HepG2 (cell line): Measurements from ENCODE around the gene MACROD2. TPM values are rescaled to one million over a fixed set of nuclear protein-coding genes. Genes with fewer than 3 reads are reported as not detected.

ENCODE experiments used
- ATAC-seq: fragments of 200-7000 bp; cut with Tn5 transposase; 3 replicates; pipeline ENCODE4 v1.9.1; 2020; ENCODE audit warnings: mild to moderate bottlenecking, moderate library complexity
- BruUV-seq: library from RNA; stranded (reverse); fragments of 400-500 nt; replicated peaks from 2 replicates; lab custom pipeline; 2021; lab: Mats Ljungman, UMichigan
- CTCF ChIA-PET: fragments of 300-600 bp; formaldehyde crosslinking; extraction: SDS; loops from one replicate; lab custom pipeline; 2021; ENCODE audit warnings: low total read pairs, inconsistent platforms, low intra/inter-chr PET ratio; lab: Yijun Ruan, JAX
- POLR2A ChIA-PET: fragments of 350-600 bp; sonication (Branson Sonifier 250); formaldehyde crosslinking; loops from one replicate; lab custom pipeline; 2020; ENCODE audit warnings: antibody characterized with exemption, inconsistent platforms; lab: Yijun Ruan, JAX
- DNase-seq: peaks from one replicate; pipeline ENCODE4 v3.0.0-alpha.2; 2015; ENCODE audit warnings: low spot score
- FAIRE-seq: peaks from 3 replicates; lab custom pipeline; 2011; peaks lifted over from hg19 to GRCh38; lab: Jason Lieb, UNC
- H2AFZ ChIP-seq: one replicate; pipeline ENCODE4 v1.6.1; 2011; ENCODE audit warnings: low read length, inconsistent platforms
- H3K27ac ChIP-seq: fragments of 300-600 bp; 3 replicates; pipeline ENCODE4 v1.8.0; 2011; ENCODE audit warnings: mixed run types, mild to moderate bottlenecking, mixed read lengths, low read length, inconsistent platforms; ENCODE audit not compliant: insufficient read depth; ENCODE audit errors: extremely low read length
- H3K27me3 ChIP-seq, 2 experiments: fragments of 200-600 bp in 1 of 2; 2 replicates in 1 of 2; 3 replicates in 1 of 2; pipeline versions ENCODE4 v1.6.0 to v1.8.0; 2011; ENCODE audit warnings: low read length in 2 of 2, mild to moderate bottlenecking in 2 of 2, moderate library complexity in 2 of 2, inconsistent platforms in 1 of 2; ENCODE audit not compliant: insufficient read depth in 2 of 2, control insufficient read depth in 1 of 2
- H3K36me3 ChIP-seq, 2 experiments: fragments of 200-600 bp in 1 of 2; replicated peaks in 1 of 2; 2 replicates in 1 of 2; 3 replicates in 1 of 2; pipeline versions ENCODE4 v1.5.1 to v1.8.0; 2011; ENCODE audit warnings: low read length in 2 of 2, inconsistent platforms in 1 of 2; ENCODE audit not compliant: insufficient read depth in 2 of 2, control insufficient read depth in 1 of 2
- H3K4me1 ChIP-seq: 2 replicates; pipeline ENCODE4 v1.5.1; 2012; ENCODE audit warnings: low read length, inconsistent platforms; ENCODE audit not compliant: insufficient read depth
- H3K4me2 ChIP-seq: 2 replicates; pipeline ENCODE4 v1.6.0; 2011; ENCODE audit warnings: low read depth, low read length, inconsistent platforms
- H3K4me3 ChIP-seq, 3 experiments: fragments of 200-600 bp in 1 of 3; sonication (generic), shearing (Covaris generic) in 1 of 3; replicated peaks in 1 of 3; 2 replicates each; pipeline ENCODE4 v1.5.1; 2011 to 2016; ENCODE audit warnings: low read length in 3 of 3, inconsistent platforms in 2 of 3, low read depth in 2 of 3, mild to moderate bottlenecking in 2 of 3, control low read depth in 1 of 3, mixed read lengths in 1 of 3; ENCODE audit not compliant: insufficient read depth in 1 of 3
- H3K79me2 ChIP-seq: one replicate; pipeline ENCODE4 v1.6.1; 2011; ENCODE audit warnings: low read length, inconsistent platforms; ENCODE audit not compliant: insufficient read depth
- H3K9ac ChIP-seq: 2 replicates; pipeline ENCODE4 v1.6.0; 2011; ENCODE audit warnings: mild to moderate bottlenecking, low read depth, low read length, inconsistent platforms; ENCODE audit not compliant: insufficient read depth
- H3K9me3 ChIP-seq: 2 replicates; pipeline ENCODE4 v1.5.1; 2012; ENCODE audit warnings: mild to moderate bottlenecking, low read length
- H4K20me1 ChIP-seq: 2 replicates; pipeline ENCODE4 v1.6.0; 2011; ENCODE audit warnings: inconsistent platforms, mild to moderate bottlenecking, low read length, moderate library complexity; ENCODE audit not compliant: insufficient read depth
- MAFF ChIP-seq: IDR thresholded peaks from 2 replicates; pipeline ENCODE4 v1.6.1; 2011; ENCODE audit warnings: low read depth, low read length, improper control_type of control experiment
- MAFK ChIP-seq, 2 experiments: IDR thresholded peaks in 1 of 2; conservative IDR thresholded peaks in 1 of 2; 2 replicates each; pipeline ENCODE4 v1.6.1; 2011; ENCODE audit warnings: improper control_type of control experiment in 2 of 2, low read length in 2 of 2
- ONECUT2 ChIP-seq: sonication (generic); formaldehyde crosslinking; IDR thresholded peaks from 2 replicates; pipeline ENCODE4 v1.4.0; 2020; ENCODE audit warnings: missing genetic modification reagents
- WGBS: methylation state at CpG from one replicate; pipeline ENCODE4 v1.1.6; 2017; ENCODE audit warnings: low lambda C conversion rate; 5-methylcytosine and 5-hydroxymethylcytosine counted together
- in situ Hi-C: cut with HindIII; loops from 2 replicates; pipeline ENCODE4 v1.10.0; 2017; ENCODE audit warnings: low pct_unique_long_range_greater_than_20kb; ENCODE audit not compliant: extremely low pct_ligation_motif_present
- intact Hi-C: fragments of 100-400 bp; cut with micrococcal nuclease; formaldehyde crosslinking; loops from one replicate; pipeline ENCODE4 v1.10.0; 2022; ENCODE audit not compliant: unreplicated experiment
- polyA plus RNA-seq, 8 experiments: library from polyadenylated mRNA; depleted of rRNA in 3 of 8; stranded (reverse) in 7 of 8; unstranded in 1 of 8; fragments of >200 nt; fragmentation: Illumina TruSeq in 4 of 8; extraction: Trizol in 4 of 8; gene quantifications; 2 replicates each; pipeline versions ENCODE4 v1.2.1 to v1.2.3, GENCODE V29; 2011 to 2016; ENCODE audit warnings: low read depth in 4 of 8, missing spikeins in 1 of 8, mixed read lengths in 1 of 8; ENCODE audit not compliant: insufficient read depth in 1 of 8
- total RNA-seq, 5 experiments: library from RNA; depleted of rRNA; stranded (reverse); fragments of >200 nt; fragmentation: Illumina TruSeq; extraction: Trizol; gene quantifications; 2 replicates each; pipeline ENCODE4 v1.2.3, GENCODE V29; 2016; ENCODE audit warnings: low read depth in 1 of 5
- TF ChIP-seq, protein P1 (sequence below): sonication (generic); formaldehyde crosslinking; IDR thresholded peaks from 2 replicates; pipeline ENCODE4 v1.8.0; 2022; ENCODE audit warnings: low read depth, missing genetic modification reagents

Gene MACROD2
- total and polyA plus RNA-seq, 2 of the 13 experiments (the other 11 are each of a cell fraction or from before 2014, with no cell fraction given): 0.13 to 0.51 TPM

DNA sequence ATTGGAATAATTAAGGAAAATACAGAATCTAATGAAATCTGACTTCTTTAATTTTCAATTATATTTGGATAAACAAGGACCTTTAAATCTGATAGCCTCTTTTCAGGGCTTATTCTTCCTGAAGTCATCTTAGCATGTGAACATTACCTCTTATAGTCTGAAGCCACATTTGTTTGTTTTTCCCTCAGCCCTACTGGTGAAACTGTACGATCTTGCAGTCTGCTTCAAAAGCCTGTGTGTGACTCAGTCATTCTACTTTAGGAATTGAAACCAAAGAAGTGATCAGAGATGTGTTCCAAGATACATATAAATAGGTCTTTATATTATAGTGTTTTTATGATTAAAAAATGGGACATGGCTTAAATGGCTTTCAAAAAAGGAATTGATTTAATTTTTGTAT, 67.5 kb downstream of the MACROD2 start:
- POLR2A ChIA-PET: no interaction called here
- Histone ChIP-seq H4K20me1 (no peaks in the 10 kb centered on the region), H3K79me2 (no peaks in the 10 kb centered on the region), H3K27me3 (no peaks in the 10 kb centered on the region), H3K4me2 (no peak overlapping the region), H2AFZ (no peak overlapping the region), H3K4me3 (no peak overlapping the region), H3K9me3 (no peaks in the 10 kb centered on the region), H3K27ac (no peak overlapping the region), H3K36me3 (no peaks in the 10 kb centered on the region), H3K4me1 (peaks cover 9% of the 10 kb centered on the region), H3K9ac (no peak overlapping the region)
- 2% methylated on average over 1 of the region's 1 CpG for WGBS
- FAIRE-seq (no peak), DNase-seq (no peak), ATAC-seq (no peak)
- CTCF ChIA-PET: no interaction called here
- in situ Hi-C loops (no loop called here), intact Hi-C loops (no loop called here)
- BruUV-seq: no TSS peak
- TF ChIP-seq, protein P1, sequence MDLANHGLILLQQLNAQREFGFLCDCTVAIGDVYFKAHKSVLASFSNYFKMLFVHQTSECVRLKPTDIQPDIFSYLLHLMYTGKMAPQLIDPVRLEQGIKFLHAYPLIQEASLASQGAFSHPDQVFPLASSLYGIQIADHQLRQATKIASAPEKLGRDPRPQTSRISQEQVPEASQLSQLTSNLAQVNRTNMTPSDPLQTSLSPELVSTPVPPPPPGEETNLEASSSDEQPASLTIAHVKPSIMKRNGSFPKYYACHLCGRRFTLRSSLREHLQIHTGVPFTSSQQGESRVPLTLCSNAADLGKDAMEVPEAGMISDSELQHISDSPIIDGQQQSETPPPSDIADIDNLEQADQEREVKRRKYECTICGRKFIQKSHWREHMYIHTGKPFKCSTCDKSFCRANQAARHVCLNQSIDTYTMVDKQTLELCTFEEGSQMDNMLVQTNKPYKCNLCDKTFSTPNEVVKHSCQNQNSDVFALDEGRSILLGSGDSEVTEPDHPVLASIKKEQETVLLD (CRISPR knock-in tag): no peak

DNA sequence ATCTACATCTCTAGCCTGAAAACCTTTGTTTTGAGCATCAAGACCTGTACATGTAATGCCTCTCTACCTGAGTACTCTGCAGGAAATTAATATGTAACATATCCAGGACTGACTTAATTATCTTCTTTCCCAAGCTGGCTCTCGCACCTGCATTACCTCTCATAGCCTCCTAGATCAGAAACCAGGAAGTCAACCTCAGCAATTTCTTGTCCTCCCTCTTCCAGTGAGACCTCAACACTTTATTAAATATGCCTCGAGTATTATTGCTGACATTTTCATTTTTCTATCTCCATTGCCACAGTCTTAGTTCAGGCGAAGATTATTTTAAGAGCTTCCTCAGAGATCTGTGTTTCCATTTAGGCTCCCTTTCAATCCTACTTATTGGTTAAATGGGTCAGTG, 69.0 kb downstream of the MACROD2 start:
- no peaks in the 10 kb centered on the region for H4K20me1 ChIP-seq
- no peaks in the 10 kb centered on the region for H3K79me2 ChIP-seq
- no peak for ATAC-seq
- no peak overlapping the region for H3K9ac ChIP-seq
- intact Hi-C loops (no loop called here), in situ Hi-C loops (no loop called here)
- H3K4me2 ChIP-seq: no peak overlapping the region
- DNase-seq: no peak
- TF ChIP-seq MAFK (conservative IDR thresholded peaks at IDR 0.05 in 1 of 2, IDR thresholded peaks at IDR 0.05 in 1 of 2; ENCODE audit: low read length in 2 of 2): peak; percentile 84 to 88
- no peak for TF ChIP-seq ONECUT2 (CRISPR knock-in tag)
- peak; percentile 81 for TF ChIP-seq MAFF
- FAIRE-seq: no peak
- POLR2A ChIA-PET: no interaction called here
- BruUV-seq: no TSS peak
- H3K4me1 ChIP-seq: peaks cover 9% of the 10 kb centered on the region
- H3K27ac ChIP-seq: no peak overlapping the region
- no peak overlapping the region for H2AFZ ChIP-seq
- no peaks in the 10 kb centered on the region for H3K36me3 ChIP-seq
- no peak overlapping the region for H3K4me3 ChIP-seq
- no peaks in the 10 kb centered on the region for H3K27me3 ChIP-seq
- CTCF ChIA-PET: no interaction called here
- no peaks in the 10 kb centered on the region for H3K9me3 ChIP-seq
- 7% methylated on average over 3 of the region's 3 CpGs for WGBS
